Measurements from ENCODE around the gene CRYZ.

DNA sequence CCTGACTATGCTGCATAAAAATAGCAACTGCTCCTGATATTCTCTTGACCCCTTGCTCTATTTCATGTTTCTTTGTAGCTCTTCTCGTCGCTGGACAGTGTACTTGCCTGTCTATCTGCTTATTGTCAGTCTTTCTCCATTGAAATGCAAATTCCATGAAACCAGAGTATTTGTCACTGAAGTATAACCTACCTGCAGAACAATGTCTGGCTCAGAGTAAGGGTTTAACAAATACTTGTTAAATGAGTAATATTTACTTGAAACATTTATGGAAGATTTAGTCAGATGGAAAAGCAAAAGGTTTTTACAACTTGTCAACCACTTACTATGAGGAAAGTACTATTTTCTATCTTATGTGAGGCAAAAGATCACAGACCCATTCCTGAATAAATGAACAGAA lies 39.4 kb downstream of the CRYZ start:
- TF ChIP-seq, protein P1, sequence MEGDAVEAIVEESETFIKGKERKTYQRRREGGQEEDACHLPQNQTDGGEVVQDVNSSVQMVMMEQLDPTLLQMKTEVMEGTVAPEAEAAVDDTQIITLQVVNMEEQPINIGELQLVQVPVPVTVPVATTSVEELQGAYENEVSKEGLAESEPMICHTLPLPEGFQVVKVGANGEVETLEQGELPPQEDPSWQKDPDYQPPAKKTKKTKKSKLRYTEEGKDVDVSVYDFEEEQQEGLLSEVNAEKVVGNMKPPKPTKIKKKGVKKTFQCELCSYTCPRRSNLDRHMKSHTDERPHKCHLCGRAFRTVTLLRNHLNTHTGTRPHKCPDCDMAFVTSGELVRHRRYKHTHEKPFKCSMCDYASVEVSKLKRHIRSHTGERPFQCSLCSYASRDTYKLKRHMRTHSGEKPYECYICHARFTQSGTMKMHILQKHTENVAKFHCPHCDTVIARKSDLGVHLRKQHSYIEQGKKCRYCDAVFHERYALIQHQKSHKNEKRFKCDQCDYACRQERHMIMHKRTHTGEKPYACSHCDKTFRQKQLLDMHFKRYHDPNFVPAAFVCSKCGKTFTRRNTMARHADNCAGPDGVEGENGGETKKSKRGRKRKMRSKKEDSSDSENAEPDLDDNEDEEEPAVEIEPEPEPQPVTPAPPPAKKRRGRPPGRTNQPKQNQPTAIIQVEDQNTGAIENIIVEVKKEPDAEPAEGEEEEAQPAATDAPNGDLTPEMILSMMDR (IDR thresholded peaks at IDR 0.05) = no peak
- no peak for TF ChIP-seq POLR2A (IDR thresholded peaks at IDR 0.05)
- TF ChIP-seq EP300 (IDR thresholded peaks at IDR 0.05) = no peak

Measured in upper lobe of left lung (tissue), 4 donors.